ENCODE data around the gene RUVBL2. TPM values are rescaled to one million over a fixed set of nuclear protein-coding genes. Genes with fewer than 3 reads are reported as not detected.

Gene RUVBL2
- total RNA-seq, 1 donor from 2014 or later = 46.8 TPM

DNA sequence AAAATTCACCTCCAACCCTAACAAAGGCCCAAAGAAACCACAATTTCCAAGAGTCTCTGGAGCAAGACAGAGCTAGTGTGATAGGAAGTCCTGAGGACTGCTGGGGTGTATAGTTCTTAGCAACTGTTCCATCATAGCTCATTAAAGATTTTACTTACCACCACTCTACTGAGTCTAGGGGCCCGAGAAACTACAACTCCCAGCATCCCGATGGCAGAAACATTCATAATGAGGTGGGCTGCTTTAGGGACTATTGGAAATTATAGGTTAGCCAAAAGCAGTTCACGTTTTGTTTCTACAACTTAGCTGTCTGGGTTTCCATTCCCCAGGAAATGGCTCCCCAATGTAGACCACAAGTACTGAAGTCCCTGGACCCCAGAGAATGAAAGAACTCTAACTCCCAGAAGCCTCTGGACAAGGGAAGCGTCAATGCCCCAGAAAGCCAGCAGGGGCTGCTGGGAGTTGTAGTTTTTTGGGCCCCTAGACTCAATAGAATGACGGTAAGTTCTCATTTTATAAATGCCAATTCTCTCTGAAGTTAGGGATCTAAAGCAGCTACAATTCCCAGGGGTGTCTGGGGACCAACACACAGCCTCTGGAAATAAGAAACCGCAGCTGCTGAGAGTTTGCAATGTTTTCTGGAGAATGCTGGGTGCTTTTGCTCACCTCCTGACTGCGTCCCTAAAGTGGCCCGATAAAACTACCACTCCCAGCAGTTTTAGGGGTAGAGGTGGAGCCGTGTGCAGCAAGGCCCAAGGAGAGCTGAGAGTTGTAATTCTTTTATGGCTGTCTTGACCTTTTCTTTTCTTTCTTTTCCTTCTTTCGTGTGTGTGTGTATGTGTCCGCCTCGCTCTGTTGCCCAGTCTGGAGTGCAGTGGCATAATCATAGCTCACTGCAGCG is 17.5 kb upstream of the RUVBL2 start:
- DNase-seq (ENCODE audit: missing footprints) (no peak), ATAC-seq (no peak)
- intact Hi-C loops (cut with DNase I) = loop anchor here (5.0 kb wide), 1 partner anchor 339 kb away; the partner anchor contains the start of gene DBP

DNA sequence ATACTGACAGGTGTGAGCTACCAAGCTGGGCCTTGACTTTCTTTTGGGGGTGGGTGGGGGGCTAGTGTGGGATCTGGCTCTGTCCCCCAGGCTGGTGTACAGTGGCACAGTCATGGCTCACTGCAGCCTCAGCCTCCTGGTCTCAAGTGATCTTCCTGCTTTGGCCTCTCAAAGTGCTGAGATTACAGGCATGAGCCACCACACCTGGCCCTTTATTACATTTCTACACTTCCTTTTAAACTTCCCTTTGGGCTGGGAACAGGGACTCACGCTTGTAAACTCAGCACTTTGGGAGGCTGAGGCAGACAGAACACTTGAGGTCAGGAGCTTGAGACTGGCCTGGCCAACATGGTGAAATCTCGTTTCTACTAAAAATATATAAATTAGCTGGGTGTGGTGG is 16.6 kb upstream of the RUVBL2 start:
- ATAC-seq = no peak
- intact Hi-C loops (cut with DNase I) = loop anchor here (5.0 kb wide), 1 partner anchor 340 kb away; the partner anchor contains the start of gene DBP
- DNase-seq (ENCODE audit: missing footprints) = no peak

DNA sequence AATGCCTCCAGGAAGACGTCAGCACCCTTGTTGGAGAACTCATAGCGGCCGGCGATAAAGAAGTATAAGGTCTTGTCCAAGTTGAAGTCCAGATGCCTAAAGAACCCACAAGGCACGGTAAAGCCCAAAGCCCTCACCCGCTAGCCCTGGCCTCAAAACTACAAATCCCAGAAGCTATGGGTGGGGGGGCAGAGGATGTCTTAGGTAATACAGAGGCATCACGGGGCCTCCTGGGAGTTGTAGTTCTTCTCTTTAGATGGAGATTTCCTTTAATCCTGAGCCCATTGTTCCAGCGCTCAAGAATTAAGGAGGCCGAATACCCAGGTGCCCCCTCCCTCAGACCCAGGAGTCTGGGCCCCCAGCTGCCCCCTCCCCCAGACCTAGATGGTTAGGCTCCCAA is 11.4 kb upstream of the RUVBL2 start:
- DNase-seq (ENCODE audit: missing footprints) (no peak), ATAC-seq (no peak)
- intact Hi-C loops (cut with DNase I) = no loop called here

DNA sequence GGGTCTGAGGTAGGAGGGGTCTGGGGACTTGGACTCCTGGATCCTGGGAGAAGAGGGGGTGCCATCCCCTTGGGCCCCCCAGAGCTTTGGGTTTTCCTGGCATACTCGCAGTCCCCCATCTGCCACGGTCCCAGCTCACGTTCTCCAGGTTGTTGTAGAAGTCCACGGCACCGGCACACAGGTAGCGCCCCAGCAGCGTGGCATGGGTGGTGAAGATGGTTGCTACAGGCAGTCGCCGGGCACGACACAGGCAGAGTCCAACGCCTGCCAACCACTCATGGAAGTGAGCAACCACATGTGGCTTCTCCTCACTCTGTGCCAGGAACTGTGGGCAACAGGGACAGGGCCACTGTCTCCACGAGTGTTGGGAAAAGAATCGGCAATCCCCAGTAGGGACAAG is 8.0 kb upstream of the RUVBL2 start:
- DNase-seq (ENCODE audit: missing footprints) (no peak), ATAC-seq (no peak)
- intact Hi-C loops (cut with DNase I) = no loop called here

DNA sequence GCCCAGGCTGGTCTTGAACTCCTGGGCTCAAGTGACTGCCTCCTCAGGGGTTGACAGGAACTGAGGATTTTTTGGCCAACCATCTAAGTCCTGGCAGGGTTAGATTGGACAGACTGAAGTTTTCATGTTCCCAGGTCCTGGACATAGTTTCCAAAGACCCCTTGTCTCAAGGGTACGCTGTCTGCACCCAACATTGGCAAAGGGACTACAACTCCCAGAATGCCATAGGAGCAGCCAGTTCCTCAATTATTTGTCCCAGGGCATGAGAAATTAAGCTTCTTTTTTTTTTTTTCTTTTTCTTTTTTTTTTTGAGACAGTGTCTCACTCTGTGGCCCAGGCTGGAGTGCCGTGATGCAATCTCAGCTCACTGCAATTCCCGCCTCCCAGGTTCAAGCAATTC is 7.5 kb upstream of the RUVBL2 start:
- intact Hi-C loops (cut with DNase I) = no loop called here
- DNase-seq (ENCODE audit: missing footprints) (no peak), ATAC-seq (no peak)

DNA sequence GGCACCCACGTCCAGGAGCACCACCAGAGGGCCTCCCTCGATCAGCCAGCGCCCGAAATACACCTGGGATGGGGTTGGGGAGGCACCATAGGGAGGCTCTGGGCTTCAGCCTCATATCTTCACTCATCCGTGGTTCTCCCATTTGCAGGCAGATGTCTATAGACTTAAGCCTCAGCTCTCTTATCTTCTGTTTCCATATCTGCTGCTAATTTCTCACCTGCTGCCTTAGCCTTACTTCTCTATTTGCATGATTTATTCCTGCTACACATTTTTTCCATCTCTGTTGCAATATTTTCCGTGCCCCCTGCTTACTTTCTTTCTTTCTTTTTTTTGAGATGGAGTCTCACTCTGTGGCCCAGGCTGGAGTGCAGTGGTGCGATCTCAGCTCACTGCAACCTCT is 6.4 kb upstream of the RUVBL2 start:
- intact Hi-C loops (cut with DNase I) = no loop called here
- DNase-seq (ENCODE audit: missing footprints) (no peak), ATAC-seq (no peak)

DNA sequence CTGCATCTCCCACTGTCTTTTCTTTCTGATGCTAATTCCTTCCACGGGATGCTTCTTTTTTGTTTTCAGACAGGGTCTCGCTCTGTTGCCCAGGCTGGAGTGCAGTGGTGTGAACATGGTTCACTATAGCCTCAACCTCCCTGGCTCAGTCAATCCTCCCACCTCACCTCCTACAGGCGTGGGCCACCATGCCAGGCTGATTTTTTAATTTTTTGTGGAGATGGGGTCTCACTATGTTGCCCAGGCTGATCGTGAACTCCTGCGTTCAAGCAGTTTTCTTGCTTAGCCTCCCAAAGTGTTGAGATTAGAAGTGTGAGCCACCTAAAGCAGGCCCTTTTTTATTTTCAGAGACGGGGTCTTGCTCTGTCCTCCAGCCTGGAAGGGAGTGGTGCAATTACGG is 5.4 kb upstream of the RUVBL2 start:
- ATAC-seq (no peak), DNase-seq (ENCODE audit: missing footprints) (no peak)
- intact Hi-C loops (cut with DNase I) = no loop called here

DNA sequence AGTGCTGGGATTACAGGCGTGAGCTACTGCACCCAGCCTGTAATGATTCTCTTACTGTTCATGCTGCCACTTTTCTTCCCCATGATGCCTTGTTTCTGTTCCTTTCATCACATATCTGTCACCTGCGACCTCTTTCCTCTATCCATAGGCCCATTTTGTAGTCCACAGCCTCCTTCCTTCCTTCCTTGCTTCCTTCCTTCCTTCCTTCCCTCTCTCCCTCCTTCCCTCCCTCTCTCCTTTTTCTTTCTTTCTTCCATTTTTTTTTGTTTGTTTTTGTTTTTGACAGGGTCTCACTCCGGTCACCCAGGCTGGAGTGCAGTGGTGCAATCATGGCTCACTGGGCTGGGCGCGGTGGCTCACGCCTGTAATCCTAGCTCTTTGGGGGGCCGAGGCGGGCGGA is 4.8 kb upstream of the RUVBL2 start:
- DNase-seq (ENCODE audit: missing footprints) (no peak), ATAC-seq (no peak)
- intact Hi-C loops (cut with DNase I) = no loop called here

DNA sequence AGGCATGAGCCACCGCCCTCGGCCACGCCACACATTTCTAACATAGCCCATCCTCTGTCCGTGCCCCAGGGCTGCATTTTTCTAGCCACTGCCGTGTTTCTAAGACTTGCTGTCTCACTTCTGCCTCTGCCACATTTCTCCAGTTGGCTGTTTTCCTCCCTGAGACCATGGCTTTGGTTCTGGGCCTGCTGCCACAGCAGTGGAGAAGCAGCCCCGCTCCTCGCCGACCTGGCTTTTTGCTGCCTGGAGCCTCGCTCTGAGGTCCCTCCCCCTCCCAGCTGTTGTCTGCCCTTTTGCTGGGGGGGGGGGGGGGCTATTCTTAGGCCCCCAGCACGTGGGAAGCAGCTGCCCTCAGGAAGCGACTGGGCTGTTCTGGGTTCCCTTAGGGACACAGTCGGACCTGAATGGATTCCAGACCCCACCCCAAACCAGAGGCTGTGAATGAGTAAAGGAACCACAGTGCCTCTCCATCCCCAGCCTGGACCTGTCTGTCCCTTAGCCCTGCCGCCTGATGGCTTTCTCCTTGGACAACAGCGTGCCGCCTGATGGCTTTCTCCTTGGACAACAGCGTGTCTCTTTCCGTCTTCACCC is 3.9 kb upstream of the RUVBL2 start:
- peak; percentile 76 for DNase-seq (ENCODE audit: missing footprints)
- intact Hi-C loops (cut with DNase I) = no loop called here
- ATAC-seq = no peak

DNA sequence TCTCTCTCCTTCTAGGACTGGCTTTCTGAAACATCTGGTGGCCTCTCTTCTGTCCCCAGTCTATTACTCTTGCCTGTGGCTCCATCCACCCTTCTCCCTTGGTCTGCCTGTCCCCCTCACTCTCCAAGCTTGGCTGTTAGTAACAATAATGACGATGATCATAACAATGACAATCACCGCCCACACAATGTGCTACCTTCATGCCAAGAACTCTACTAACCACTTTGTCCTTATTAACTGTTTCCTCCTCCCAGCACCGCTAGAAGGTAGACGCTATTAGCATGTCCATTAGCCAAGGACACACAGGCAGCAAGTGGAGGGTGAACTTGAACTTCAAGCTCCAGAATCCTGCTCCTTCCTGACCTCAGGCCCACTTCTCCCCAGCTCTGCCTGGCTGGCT is 3.3 kb upstream of the RUVBL2 start:
- DNase-seq (ENCODE audit: missing footprints) = no peak
- intact Hi-C loops (cut with DNase I) = no loop called here
- no peak for ATAC-seq

DNA sequence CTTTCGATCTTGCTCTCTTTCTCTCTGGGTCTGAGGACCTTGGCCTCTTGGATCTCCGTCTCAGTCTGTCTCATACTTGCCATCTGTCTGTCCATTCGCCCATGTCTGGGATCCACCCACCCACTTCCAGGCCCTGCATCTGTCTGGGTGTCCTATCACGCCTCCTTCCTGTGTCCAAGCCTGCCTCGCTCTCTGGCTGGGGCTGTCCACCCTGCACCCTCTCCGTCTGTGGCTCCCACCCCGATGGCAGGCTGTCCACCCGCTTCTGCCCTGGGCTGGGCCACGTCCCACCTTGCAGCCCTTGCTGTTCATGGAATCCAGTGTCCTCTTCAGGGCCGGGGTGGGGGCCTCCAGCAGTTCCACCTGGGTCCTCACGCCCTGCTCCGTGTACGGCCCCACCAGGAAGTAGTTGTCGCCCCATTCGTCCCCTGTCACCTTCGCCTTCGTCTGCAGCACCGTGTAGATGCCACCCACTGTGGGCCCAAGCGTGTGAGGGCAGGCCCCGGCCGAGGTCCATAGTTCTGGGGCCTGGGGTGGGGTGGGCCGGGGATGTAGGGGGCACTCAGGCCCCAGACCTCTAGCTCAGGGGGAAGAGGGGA is 2.6 kb upstream of the RUVBL2 start:
- no peak for ATAC-seq
- no peak for DNase-seq (ENCODE audit: missing footprints)
- intact Hi-C loops (cut with DNase I) = no loop called here

DNA sequence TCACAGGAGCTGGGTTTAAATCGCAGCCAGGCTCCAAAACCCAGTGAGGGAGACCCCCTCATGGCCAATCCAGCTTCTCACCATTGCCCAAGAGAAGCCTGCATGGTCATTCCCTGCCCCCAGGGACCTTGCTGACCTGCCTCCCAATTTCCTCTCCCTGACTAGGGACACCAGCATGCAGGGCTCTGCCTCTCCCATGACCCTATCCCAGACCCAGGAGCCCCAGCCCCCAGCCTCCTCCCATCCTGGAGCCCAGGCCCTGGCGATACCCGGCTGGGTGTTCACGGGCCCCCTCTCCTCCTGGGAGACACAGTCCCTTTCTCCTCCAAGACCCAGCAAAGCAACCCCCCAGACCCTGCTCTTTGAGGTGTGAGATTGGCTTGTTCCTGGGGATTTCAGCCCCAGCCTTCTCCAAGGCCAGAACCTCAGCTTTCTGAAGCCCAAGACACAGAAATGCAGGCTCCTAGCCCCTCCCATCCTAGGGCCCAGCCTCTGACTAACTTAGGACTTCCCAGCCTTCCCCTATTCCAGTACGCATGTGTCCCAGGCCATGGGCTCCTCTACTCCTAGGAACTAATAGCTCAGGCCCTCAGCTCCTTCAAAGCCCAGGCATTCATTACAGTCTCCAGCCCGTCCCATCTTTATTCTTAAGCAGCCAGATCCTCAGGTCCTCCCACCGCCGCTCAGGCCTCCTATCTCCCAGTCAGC is 1.7 kb upstream of the RUVBL2 start:
- ATAC-seq (peak; percentile 41), DNase-seq (ENCODE audit: missing footprints) (no peak)
- intact Hi-C loops (cut with DNase I) = loop anchor here (2.0 kb wide), 1 partner anchor 27 kb away; the partner anchor contains the start of gene FTL

DNA sequence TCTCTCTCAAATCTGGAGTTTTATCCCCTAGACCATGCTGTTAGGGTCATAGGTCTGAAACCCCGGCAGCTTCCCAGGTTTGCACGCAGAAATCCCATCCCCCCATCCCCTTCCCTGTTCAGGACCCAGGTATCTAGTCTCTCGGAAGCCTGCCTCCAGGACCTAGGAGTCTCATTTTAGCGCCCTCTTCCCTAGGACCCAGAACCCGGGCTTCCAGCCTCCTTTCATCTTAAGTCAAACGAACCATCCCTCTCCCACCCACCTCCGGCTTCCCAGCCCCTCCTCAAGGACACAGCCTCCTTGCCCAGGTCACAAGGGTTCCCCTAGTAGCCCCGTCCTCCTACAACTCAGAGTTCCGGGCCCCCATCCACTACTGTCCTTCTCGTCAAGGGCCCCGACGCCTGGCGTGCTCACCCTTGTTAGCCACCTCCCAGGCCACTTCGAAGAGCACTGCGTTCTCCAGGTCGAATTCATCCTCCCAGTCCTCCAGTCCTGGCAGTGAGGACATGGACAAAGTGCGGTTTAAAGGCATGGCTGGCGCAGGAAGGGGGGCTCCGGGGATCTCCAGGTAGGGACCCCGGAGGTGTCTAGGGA is 1.0 kb upstream of the RUVBL2 start:
- peak; percentile 1 for ATAC-seq
- peak; percentile 73 for DNase-seq (ENCODE audit: missing footprints)
- intact Hi-C loops (cut with DNase I) = loop anchor here (2.0 kb wide), 1 partner anchor 28 kb away; the partner anchor contains the start of gene FTL

DNA sequence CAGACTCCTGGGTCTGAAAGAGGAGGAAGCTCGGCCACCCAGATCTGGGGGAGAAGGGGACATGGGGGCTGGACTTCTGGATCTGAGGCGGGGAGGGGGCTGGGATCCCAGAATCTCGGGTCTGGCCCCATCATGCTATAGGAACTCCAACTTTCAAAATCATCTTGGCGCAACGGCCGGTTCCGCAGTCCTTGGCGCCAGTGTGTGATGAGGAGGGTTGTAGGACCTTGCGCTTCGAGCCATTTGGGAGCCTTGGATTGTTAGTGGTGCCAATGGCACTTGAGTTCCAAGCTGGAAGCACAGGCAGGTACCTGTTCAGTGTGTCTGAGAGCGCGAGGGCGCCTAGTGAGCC is 324 bp downstream of the RUVBL2 start:
- no peak for ATAC-seq
- intact Hi-C loops (cut with DNase I) = no loop called here
- no peak for DNase-seq (ENCODE audit: missing footprints)

DNA sequence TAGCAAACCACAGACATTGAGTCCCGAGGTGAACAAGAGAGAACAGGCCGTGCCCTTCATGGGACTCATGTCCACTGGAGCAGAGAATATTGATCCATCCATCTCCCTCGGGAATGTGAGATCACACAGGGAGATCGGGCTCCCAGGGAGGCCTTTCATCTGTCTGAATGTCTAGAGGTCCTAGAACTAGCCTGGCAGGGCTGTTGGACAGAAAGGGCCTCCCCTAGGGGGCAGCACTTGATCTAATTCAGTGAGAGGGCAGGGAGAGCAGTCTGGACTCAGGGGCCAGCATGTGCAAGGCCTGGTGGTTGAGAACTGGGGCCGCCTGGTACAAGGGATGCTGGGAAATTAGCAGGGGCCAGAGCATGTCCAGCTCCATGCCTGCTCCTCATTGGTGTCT is 4.3 kb downstream of the RUVBL2 start:
- no peak for DNase-seq (ENCODE audit: missing footprints)
- intact Hi-C loops (cut with DNase I) = no loop called here

DNA sequence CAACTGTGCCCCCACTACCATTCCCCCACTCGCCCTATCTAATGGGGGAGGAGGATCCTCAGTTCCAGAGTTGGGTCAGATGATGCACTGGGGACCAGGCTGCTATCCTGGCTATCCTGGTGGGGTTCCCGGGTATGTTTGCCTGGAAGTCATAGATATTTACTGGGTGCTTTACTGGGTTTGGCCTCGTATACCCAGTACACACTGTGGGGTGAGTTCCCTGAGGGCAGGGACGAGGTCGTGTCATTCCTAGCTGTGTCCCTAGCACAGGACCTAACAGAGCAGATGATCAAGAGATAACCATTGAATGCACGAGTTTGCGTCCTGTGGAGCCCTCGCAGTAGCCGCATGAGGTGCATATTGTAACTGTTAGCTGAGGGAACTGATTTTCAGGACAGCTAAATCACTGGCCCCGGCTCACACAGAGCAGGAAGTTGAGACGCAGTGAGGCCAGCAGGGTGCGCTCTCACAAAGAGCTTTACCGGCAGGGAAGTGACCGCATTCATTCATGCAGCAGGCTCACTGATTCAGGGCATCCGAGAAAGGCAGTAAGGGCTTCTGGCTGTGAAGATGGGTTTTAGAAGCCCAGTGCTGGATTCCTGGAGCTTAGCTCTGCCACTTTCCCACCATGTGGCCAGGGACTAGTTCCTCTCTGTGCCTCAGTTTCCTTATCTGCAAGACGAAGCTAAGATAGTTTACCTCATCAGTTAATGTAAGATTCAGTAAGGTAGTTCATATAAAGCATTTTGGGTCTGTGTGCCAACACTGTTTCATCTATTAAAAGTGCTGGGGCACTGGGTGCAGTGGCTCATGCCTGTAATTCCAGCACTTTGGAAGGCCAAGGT is 6.0 kb downstream of the RUVBL2 start:
- ATAC-seq = peak; percentile 54
- intact Hi-C loops (cut with DNase I) = no loop called here
- no peak for DNase-seq (ENCODE audit: missing footprints)

More for the DNA sequence above, 4.3 kb downstream of the RUVBL2 start:
- ATAC-seq = no peak

DNA sequence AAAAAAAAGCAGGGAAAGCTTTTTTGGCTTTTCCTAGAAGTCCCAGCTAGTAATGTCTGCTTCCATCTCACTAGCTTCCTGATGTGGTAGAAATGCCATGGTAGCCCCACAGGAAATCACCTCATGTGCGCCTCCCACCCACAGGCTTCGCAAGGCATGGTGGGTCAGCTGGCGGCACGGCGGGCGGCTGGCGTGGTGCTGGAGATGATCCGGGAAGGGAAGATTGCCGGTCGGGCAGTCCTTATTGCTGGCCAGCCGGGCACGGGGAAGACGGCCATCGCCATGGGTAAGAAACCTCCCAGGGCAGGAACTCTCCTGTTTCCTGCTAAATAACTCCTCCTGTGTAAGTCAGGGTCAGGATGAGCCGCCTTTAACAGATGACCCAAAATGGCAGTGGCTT is 10.4 kb downstream of the RUVBL2 start:
- intact Hi-C loops (cut with DNase I) = no loop called here
- DNase-seq (ENCODE audit: missing footprints) (no peak), ATAC-seq (no peak)

DNA sequence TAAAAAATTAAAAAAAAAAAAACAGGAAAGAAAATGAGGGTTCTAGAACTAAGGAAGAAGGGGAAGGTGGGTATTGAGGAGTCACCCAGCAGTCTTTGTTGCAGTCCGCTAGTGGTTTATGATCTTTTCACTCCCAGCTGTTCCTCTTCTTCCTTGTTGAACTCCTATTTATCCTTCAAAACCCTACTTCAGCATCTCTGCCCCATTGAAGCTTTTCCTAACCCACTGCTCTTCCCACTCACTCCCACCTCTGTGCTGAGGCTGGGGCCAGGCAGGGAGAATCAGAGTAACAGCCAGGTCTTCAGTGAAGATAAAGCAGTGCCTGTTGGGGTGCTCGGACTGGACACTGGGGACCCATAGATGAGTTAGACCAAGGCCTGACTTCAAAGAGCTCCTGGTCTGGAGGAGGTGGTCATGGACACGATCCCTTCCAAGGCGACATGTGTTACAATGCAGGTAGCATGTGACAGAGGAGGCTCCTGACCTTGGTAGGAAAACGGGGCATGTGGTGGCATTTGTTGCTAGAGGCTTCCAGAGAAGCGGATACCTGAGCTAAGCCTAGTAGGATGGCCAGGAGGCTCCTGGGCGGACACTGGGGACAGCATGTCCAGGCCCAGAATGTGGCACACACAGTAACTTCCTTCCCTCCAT is 11.4 kb downstream of the RUVBL2 start:
- ATAC-seq = no peak
- no peak for DNase-seq (ENCODE audit: missing footprints)
- intact Hi-C loops (cut with DNase I) = no loop called here
